HG03469 (cell line): ENCODE data around the gene FMO3.

Source experiments
- ATAC-seq: cut with Tn5 transposase; IDR thresholded peaks from one replicate; pipeline ENCODE4 v1.9.1; 2021; ENCODE audit warnings: mild to moderate bottlenecking, moderate library complexity, moderate number of reproducible peaks; ENCODE audit not compliant: unreplicated experiment

FMO3 gene

GRCh38 chr1:171158096-171158495 is 67.4 kb downstream of the FMO3 start:
- no peak for ATAC-seq

DNA sequence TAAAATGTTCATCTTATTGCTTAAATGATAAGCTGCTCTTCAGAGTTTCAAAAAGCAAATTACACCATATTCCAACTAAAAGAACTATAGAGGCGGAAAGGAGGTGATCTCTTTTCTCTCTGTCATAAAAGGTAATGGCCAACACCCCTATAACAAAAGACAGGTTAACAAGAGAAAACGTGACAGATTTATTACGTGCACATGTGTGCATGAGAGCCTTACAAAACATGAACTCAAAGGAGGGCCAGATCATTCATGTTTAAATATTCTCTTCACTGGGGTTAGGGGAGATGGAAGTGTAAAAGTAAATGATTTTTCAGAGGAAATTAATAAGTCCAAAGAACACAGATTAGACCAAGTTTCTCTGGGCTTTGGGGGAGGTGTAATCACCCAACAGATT is 67.8 kb downstream of the FMO3 start:
- no peak for ATAC-seq

DNA sequence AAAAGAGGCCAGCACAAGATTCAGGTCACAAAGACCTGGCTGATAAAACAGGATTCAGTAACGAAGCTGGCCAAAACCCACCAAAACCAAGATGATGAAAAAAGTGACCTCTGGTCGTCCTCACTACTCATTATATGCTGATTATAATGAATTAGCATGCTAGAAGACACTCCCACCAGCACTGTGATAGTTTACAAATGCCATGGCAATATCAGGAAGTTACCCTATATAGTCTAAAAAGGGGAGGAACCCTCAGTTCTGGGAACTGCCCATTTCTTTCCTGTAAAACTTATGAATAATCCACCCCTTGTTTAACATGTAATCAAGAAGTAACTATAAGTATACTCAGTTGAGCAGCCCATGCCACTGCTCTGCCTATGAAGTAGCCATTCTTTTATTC is 68.4 kb downstream of the FMO3 start:
- ATAC-seq = no peak

DNA sequence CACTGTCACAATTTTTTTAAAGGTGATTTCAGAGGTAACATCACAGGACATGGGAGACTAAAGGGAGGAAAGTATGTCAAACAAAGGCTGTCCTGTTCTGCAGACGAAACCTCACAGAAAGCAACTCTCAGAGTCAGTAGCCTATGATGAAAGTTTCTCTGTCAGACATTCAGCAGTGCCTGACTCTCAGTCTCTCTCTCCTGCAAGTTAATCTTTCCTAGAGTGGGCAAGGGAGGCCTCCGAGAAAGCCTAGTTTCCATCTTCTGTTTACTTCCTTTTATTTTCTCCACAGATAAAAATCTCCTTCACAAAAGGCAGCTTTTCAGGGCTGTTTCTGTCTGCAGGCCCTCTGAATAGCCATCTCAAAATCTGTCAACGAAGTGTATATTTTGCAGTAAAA is 69.5 kb downstream of the FMO3 start:
- no peak for ATAC-seq

GRCh38 chr1:171160639-171161354 is 70.1 kb downstream of the FMO3 start:
- no peak for ATAC-seq

DNA sequence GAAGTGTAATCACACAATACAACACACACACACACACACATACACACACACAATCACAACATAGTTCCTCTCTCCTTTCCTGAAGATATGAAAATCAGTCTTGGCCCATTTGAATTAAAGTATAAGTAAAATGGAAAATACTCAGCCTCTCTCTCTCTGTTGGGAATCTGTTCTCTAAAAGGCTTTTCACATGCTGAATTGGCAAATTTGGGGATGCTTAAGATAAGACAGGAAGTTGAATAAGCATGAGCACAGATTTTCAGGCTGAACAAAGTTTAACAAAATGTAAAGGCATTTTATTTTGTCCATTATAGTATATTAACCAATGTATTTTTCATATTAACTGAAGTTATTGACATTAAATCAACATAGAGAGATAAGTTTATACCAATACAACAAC is 70.7 kb downstream of the FMO3 start:
- no peak for ATAC-seq

DNA sequence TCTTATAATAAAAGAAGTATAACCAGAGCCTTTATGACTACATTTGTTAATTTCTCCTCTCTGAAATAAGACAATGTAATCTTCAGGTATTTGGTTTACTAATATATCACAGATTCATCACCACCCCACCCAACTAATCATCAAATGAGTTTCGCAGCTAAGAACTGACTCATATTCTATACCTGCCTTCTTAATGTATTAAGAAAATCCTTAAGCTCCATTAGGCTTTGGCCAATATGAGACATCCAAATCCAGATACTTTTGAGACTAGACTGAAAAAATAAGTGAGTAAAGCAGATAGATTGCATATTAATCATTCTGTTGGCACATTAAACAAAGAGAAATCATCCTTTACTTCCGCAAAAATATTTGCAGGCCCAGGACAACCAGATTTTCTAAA is 75.7 kb downstream of the FMO3 start:
- ATAC-seq = no peak
